Stimulated activated CD8-positive, alpha-beta memory T cell treated with anti-CD3 and anti-CD28 coated beads, Interleukin-2, amount 100 ng/mL, for 48 hours (primary cell): Measurements from ENCODE around the gene MARK3.
"Not testable (repeated sequence)": the region's sequence is repeated elsewhere in the genome, so short reads cannot be mapped to it uniquely, and the experiment has no call there.

Experiments
- DNase-seq, 2 donors: peaks; one replicate each; pipeline ENCODE4 v3.0.0-alpha.2; 2020; ENCODE audit warnings: low read depth in 2 of 2

MARK3 gene

GRCh38 chr14:103489621-103490020 lies 104.4 kb downstream of the MARK3 start:
- no peak for DNase-seq

- no peak for DNase-seq
These were observed 106.5 kb downstream of the MARK3 start for GRCh38 chr14:103491691-103492090.

GRCh38 chr14:103492156-103492925 lies 107.1 kb downstream of the MARK3 start:
- no peak for DNase-seq

- DNase-seq, result no peak
These were observed 110.6 kb downstream of the MARK3 start for GRCh38 chr14:103495854-103496253.

- no peak for DNase-seq
These were observed 111.6 kb downstream of the MARK3 start for GRCh38 chr14:103496776-103497175.

- no peak for DNase-seq
These were observed 114.5 kb downstream of the MARK3 start for GRCh38 chr14:103499709-103500108.

- DNase-seq, result peak; percentile 70 to 73
These were observed 115.2 kb downstream of the MARK3 start for GRCh38 chr14:103500148-103500990.

GRCh38 chr14:103501041-103501870 lies 116.0 kb downstream of the MARK3 start:
- no peak for DNase-seq

GRCh38 chr14:103501921-103502669 lies 116.9 kb downstream of the MARK3 start:
- DNase-seq, result no peak

- no peak for DNase-seq
These were observed 117.7 kb downstream of the MARK3 start for GRCh38 chr14:103502877-103503276.

GRCh38 chr14:103503296-103503695 lies 118.1 kb downstream of the MARK3 start:
- DNase-seq, result no peak

- no peak for DNase-seq
These were observed 119.9 kb downstream of the MARK3 start for GRCh38 chr14:103504991-103505565.

- no peak for DNase-seq
These were observed 122.5 kb downstream of the MARK3 start for GRCh38 chr14:103507751-103508150.

GRCh38 chr14:103508521-103509329 lies 123.5 kb downstream of the MARK3 start:
- DNase-seq, result no peak

GRCh38 chr14:103509864-103510723 lies 124.9 kb downstream of the MARK3 start:
- DNase-seq, result no peak

- DNase-seq, result no peak
These were observed 125.8 kb downstream of the MARK3 start for GRCh38 chr14:103510724-103511693.

- DNase-seq, result not testable (repeated sequence)
These were observed 127.0 kb downstream of the MARK3 start for GRCh38 chr14:103512180-103512579.
